Keratinocyte (primary cell): ENCODE measurements around the gene MRTFB. TPM values are rescaled to one million over a fixed set of nuclear protein-coding genes. Genes with fewer than 3 reads are reported as not detected.

Experiments used
- DNase-seq: peaks from one replicate; pipeline ENCODE4 v3.0.0-alpha.2; 2011; ENCODE audit warnings: low read depth, missing footprints, low spot score
- FAIRE-seq: peaks from 2 replicates; lab custom pipeline; 2011; peaks lifted over from hg19 to GRCh38; lab: Jason Lieb, UNC
- H2AFZ ChIP-seq: 2 replicates; pipeline ENCODE4 v1.6.0; 2012; ENCODE audit warnings: low read length, control low read depth, inconsistent platforms; ENCODE audit not compliant: control insufficient read depth
- H3K27ac ChIP-seq: 2 replicates; pipeline ENCODE4 v1.5.1; 2011; ENCODE audit warnings: low read length; ENCODE audit not compliant: control insufficient read depth, insufficient read depth
- H3K27me3 ChIP-seq: 3 replicates; pipeline ENCODE4 v1.6.0; 2011; ENCODE audit warnings: low read length; ENCODE audit not compliant: control insufficient read depth, insufficient read depth; ENCODE audit errors: extremely low read depth
- H3K36me3 ChIP-seq, 2 experiments: 2 replicates in 1 of 2; 3 replicates in 1 of 2; pipeline ENCODE4 v1.5.1; 2011; ENCODE audit warnings: low read length in 2 of 2, mild to moderate bottlenecking in 1 of 2; ENCODE audit not compliant: control insufficient read depth in 2 of 2, insufficient read depth in 2 of 2; ENCODE audit errors: extremely low read depth in 1 of 2
- H3K4me1 ChIP-seq: 3 replicates; pipeline ENCODE4 v1.5.1; 2011; ENCODE audit warnings: low read length; ENCODE audit not compliant: control insufficient read depth, insufficient read depth; ENCODE audit errors: extremely low read depth
- H3K4me2 ChIP-seq: 3 replicates; pipeline ENCODE4 v1.6.0; 2011; ENCODE audit warnings: low read depth, low read length; ENCODE audit not compliant: control insufficient read depth, insufficient read depth; ENCODE audit errors: extremely low read depth
- H3K4me3 ChIP-seq, 3 experiments: fragments of 200-600 bp in 1 of 3; sonication (generic) in 1 of 3; 2 replicates in 2 of 3; 3 replicates in 1 of 3; pipeline ENCODE4 v1.5.1; 2011 to 2016; ENCODE audit warnings: low read length in 3 of 3, mild to moderate bottlenecking in 3 of 3, control low read depth in 2 of 3, inconsistent platforms in 1 of 3, low read depth in 1 of 3, mixed read lengths in 1 of 3, mixed run types in 1 of 3, moderate library complexity in 1 of 3; ENCODE audit not compliant: control insufficient read depth in 2 of 3, insufficient read depth in 2 of 3; ENCODE audit errors: extremely low read depth in 1 of 3
- H3K79me2 ChIP-seq: 2 replicates; pipeline ENCODE4 v1.6.0; 2012; ENCODE audit warnings: low read length; ENCODE audit not compliant: control insufficient read depth, insufficient read depth
- H3K9ac ChIP-seq: 3 replicates; pipeline ENCODE4 v1.6.0; 2011; ENCODE audit warnings: low read length; ENCODE audit not compliant: control insufficient read depth, insufficient read depth; ENCODE audit errors: extremely low read depth
- H3K9me1 ChIP-seq: 3 replicates; pipeline ENCODE4 v1.6.0; 2011; ENCODE audit warnings: low read length; ENCODE audit not compliant: control insufficient read depth, insufficient read depth; ENCODE audit errors: extremely low read depth
- H3K9me3 ChIP-seq: 2 replicates; pipeline ENCODE4 v1.5.1; 2012; ENCODE audit warnings: low read depth, low read length; ENCODE audit not compliant: control insufficient read depth
- H4K20me1 ChIP-seq: 3 replicates; pipeline ENCODE4 v1.6.0; 2011; ENCODE audit warnings: low read length; ENCODE audit not compliant: control insufficient read depth, insufficient read depth; ENCODE audit errors: extremely low read depth
- EZH2 ChIP-seq: IDR thresholded peaks from one replicate; pipeline ENCODE4 v1.6.1; 2012; ENCODE audit warnings: inconsistent platforms, mild to moderate bottlenecking, low read length, moderate library complexity
- dilution Hi-C: fragments of 300-500 bp; cut with MboI; formaldehyde crosslinking; loops from one replicate; pipeline ENCODE4 v1.7.0; 2020; ENCODE audit warnings: low sequenced_read_pairs; ENCODE audit not compliant: extremely low pct_ligation_motif_present
- polyA plus RNA-seq, 5 experiments: library from polyadenylated mRNA; depleted of rRNA in 3 of 5; stranded (reverse) in 3 of 5; stranded (forward) in 1 of 5; unstranded in 1 of 5; fragments of >200 nt; gene quantifications; 1 replicate in 1 of 5; 2 replicates in 3 of 5; 3 replicates in 1 of 5; pipeline versions ENCODE4 v1.2.1 to v1.2.3, GENCODE V29; 2011 to 2012; ENCODE audit warnings: missing spikeins in 2 of 5, low read depth in 1 of 5, low replicate concordance in 1 of 5
- TF ChIP-seq, protein P1 (sequence below), 3 experiments: IDR thresholded peaks in 1 of 3; conservative IDR thresholded peaks in 1 of 3; optimal IDR thresholded peaks in 1 of 3; 2 replicates in 2 of 3; 3 replicates in 1 of 3; pipeline versions ENCODE3 to v1.5.1; 2011; ENCODE audit warnings: low read length in 3 of 3, mild to moderate bottlenecking in 3 of 3, moderate library complexity in 2 of 3, control low read depth in 1 of 3, inconsistent platforms in 1 of 3; ENCODE audit not compliant: insufficient read depth in 2 of 3; ENCODE audit errors: extremely low read depth in 1 of 3

MRTFB gene
- polyA plus RNA-seq, 1 donor (not counting 4 experiments of a cell fraction or from before 2014, with no cell fraction given), result 12.1 TPM

DNA sequence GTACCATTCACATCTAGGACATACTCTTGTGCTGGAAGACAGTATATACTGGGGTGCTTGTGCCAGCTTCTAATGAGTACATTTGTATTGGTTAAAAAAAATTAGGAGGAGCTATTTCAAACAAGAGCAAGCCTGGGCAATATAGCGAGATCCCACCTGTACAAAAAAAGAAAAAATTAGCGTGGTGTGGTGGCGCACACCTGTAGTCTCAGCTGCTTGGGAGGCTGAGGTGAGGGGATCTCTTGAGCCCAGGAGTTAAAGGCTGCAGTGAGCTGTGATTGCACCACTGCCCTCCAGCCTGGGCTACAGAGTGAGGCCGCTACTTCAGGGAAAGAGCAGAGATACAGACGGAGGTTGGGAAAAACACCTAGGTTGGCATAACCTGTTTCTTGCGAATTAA lies 1.2 kb downstream of the MRTFB start:
- Histone ChIP-seq H3K4me2 (peak overlapping the region; percentile 98), H3K27me3 (no peaks in the 10 kb centered on the region), H3K36me3 (no peaks in the 10 kb centered on the region), H3K9ac (no peak overlapping the region), H3K4me1 (peaks cover 21% of the 10 kb centered on the region), H3K9me3 (no peaks in the 10 kb centered on the region), H3K9me1 (no peaks in the 10 kb centered on the region), H3K27ac (no peak overlapping the region), H4K20me1 (no peaks in the 10 kb centered on the region), H3K79me2 (peaks cover 30% of the 10 kb centered on the region), H2AFZ (no peak overlapping the region), H3K4me3 (peak overlapping the region in 2 of 3 experiments; percentile 83 to 84)
- FAIRE-seq (no peak), DNase-seq (no peak)
- dilution Hi-C loops, result no loop called here
- no peak for TF ChIP-seq EZH2
- TF ChIP-seq, protein P1, sequence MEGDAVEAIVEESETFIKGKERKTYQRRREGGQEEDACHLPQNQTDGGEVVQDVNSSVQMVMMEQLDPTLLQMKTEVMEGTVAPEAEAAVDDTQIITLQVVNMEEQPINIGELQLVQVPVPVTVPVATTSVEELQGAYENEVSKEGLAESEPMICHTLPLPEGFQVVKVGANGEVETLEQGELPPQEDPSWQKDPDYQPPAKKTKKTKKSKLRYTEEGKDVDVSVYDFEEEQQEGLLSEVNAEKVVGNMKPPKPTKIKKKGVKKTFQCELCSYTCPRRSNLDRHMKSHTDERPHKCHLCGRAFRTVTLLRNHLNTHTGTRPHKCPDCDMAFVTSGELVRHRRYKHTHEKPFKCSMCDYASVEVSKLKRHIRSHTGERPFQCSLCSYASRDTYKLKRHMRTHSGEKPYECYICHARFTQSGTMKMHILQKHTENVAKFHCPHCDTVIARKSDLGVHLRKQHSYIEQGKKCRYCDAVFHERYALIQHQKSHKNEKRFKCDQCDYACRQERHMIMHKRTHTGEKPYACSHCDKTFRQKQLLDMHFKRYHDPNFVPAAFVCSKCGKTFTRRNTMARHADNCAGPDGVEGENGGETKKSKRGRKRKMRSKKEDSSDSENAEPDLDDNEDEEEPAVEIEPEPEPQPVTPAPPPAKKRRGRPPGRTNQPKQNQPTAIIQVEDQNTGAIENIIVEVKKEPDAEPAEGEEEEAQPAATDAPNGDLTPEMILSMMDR (optimal IDR thresholded peaks at IDR 0.05 in 1 of 3, IDR thresholded peaks at IDR 0.05 in 1 of 3, conservative IDR thresholded peaks at IDR 0.05 in 1 of 3; ENCODE audit: extremely low read depth in 1 of 3, insufficient read depth in 2 of 3, low read length in 3 of 3), result no peak

DNA sequence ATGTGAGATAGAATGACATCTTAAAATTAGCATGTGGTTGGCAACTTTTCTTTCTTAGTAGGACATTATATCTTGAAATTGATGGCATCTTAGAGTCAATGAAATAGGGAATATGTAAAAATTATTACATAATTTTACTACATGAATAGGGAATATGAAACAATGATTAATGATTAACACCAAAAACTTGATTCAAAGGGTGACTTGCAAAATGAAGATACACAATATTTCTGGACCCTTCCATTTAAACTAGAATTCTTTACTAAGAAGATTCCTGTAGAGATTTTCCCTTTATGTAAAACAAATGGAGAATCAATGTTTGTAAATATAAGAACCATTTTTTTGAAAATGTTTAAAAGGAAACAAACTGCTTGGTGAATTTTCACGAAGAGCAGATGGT lies 3.4 kb downstream of the MRTFB start:
- no peak overlapping the region for H3K4me3 ChIP-seq
- H2AFZ ChIP-seq, result no peak overlapping the region
- H3K4me2 ChIP-seq, result no peak overlapping the region
- H3K9me3 ChIP-seq, result no peaks in the 10 kb centered on the region
- no peaks in the 10 kb centered on the region for H3K9me1 ChIP-seq
- TF ChIP-seq, protein P1 (optimal IDR thresholded peaks at IDR 0.05 in 1 of 3, IDR thresholded peaks at IDR 0.05 in 1 of 3, conservative IDR thresholded peaks at IDR 0.05 in 1 of 3; ENCODE audit: extremely low read depth in 1 of 3, insufficient read depth in 2 of 3, low read length in 3 of 3), result no peak
- no peak for TF ChIP-seq EZH2
- peaks cover 34% of the 10 kb centered on the region for H3K79me2 ChIP-seq
- H3K36me3 ChIP-seq, result no peaks in the 10 kb centered on the region
- H3K4me1 ChIP-seq, result peaks cover 25% of the 10 kb centered on the region
- H4K20me1 ChIP-seq, result no peaks in the 10 kb centered on the region
- no peaks in the 10 kb centered on the region for H3K27me3 ChIP-seq
- no peak overlapping the region for H3K27ac ChIP-seq
- dilution Hi-C loops, result no loop called here
- no peak for DNase-seq
- H3K9ac ChIP-seq, result no peak overlapping the region
- no peak for FAIRE-seq
